HUES64 (cell line): ENCODE results near the gene IL22.

Experiments
- H3K27ac ChIP-seq: 2 replicates; pipeline ENCODE4 v1.7.0; 2013; ENCODE audit warnings: low read depth, low read length, inconsistent platforms
- H3K27me3 ChIP-seq: 2 replicates; pipeline ENCODE4 v1.6.1; 2013; ENCODE audit warnings: mild to moderate bottlenecking, low read length; ENCODE audit not compliant: insufficient read depth
- H3K36me3 ChIP-seq: 2 replicates; pipeline ENCODE4 v1.6.1; 2013; ENCODE audit warnings: mild to moderate bottlenecking, low read length; ENCODE audit not compliant: insufficient read depth
- H3K4me1 ChIP-seq: 2 replicates; pipeline ENCODE4 v1.6.1; 2013; ENCODE audit warnings: mild to moderate bottlenecking, low read length, moderate library complexity; ENCODE audit not compliant: insufficient read depth
- H3K4me3 ChIP-seq: 2 replicates; pipeline ENCODE4 v1.5.1; 2013; ENCODE audit warnings: mild to moderate bottlenecking, low read length, moderate library complexity
- H3K9ac ChIP-seq: 2 replicates; pipeline ENCODE4 v1.6.1; 2013; ENCODE audit warnings: mild to moderate bottlenecking, low read depth, low read length
- H3K9me3 ChIP-seq: 2 replicates; pipeline ENCODE4 v1.6.1; 2013; ENCODE audit warnings: low read depth, low read length; ENCODE audit not compliant: insufficient read depth
- WGBS: fragments of 150-250, 120-280 bp; methylation state at CpG from one replicate; pipeline ENCODE4 v1.1.7; 2013; ENCODE audit warnings: missing lambda C conversion rate; 5-methylcytosine and 5-hydroxymethylcytosine counted together

Gene IL22

GRCh38 chr12:68281322-68282077 lies 28.1 kb upstream of the IL22 start:
- Histone ChIP-seq H3K9ac (no peak overlapping the region), H3K27me3 (no peaks in the 10 kb centered on the region), H3K4me1 (peaks cover 11% of the 10 kb centered on the region), H3K36me3 (no peaks in the 10 kb centered on the region), H3K4me3 (no peak overlapping the region), H3K9me3 (no peaks in the 10 kb centered on the region), H3K27ac (no peak overlapping the region)
- WGBS, result 94% methylated on average over 4 of the region's 4 CpGs

- H3K4me1 ChIP-seq, result peaks cover 11% of the 10 kb centered on the region
- no peaks in the 10 kb centered on the region for H3K9me3 ChIP-seq
- 100% methylated on average over 2 of the region's 2 CpGs for WGBS
- H3K36me3 ChIP-seq, result no peaks in the 10 kb centered on the region
- no peak overlapping the region for H3K4me3 ChIP-seq
- no peaks in the 10 kb centered on the region for H3K27me3 ChIP-seq
- H3K27ac ChIP-seq, result no peak overlapping the region
- H3K9ac ChIP-seq, result no peak overlapping the region
Observed at GRCh38 chr12:68280240-68280639, 26.8 kb upstream of the IL22 start.

- Histone ChIP-seq H3K9ac (no peak overlapping the region), H3K4me3 (no peak overlapping the region), H3K9me3 (no peaks in the 10 kb centered on the region), H3K27me3 (no peaks in the 10 kb centered on the region), H3K27ac (no peak overlapping the region), H3K36me3 (no peaks in the 10 kb centered on the region), H3K4me1 (peaks cover 11% of the 10 kb centered on the region)
- WGBS, result 94% methylated on average over 5 of the region's 5 CpGs
Observed at GRCh38 chr12:68279227-68280054, 26.0 kb upstream of the IL22 start.

- no peak overlapping the region for H3K9ac ChIP-seq
- H3K9me3 ChIP-seq, result no peaks in the 10 kb centered on the region
- H3K27ac ChIP-seq, result no peak overlapping the region
- peaks cover 11% of the 10 kb centered on the region for H3K4me1 ChIP-seq
- no peak overlapping the region for H3K4me3 ChIP-seq
- H3K36me3 ChIP-seq, result no peaks in the 10 kb centered on the region
- H3K27me3 ChIP-seq, result no peaks in the 10 kb centered on the region
- WGBS, result 94% methylated on average over 6 of the region's 6 CpGs
Observed at GRCh38 chr12:68276402-68276930, 23.1 kb upstream of the IL22 start.

GRCh38 chr12:68272732-68273131 lies 19.3 kb upstream of the IL22 start:
- H3K9me3 ChIP-seq, result no peaks in the 10 kb centered on the region
- H3K27ac ChIP-seq, result no peak overlapping the region
- H3K4me3 ChIP-seq, result no peak overlapping the region
- peaks cover 5% of the 10 kb centered on the region for H3K4me1 ChIP-seq
- no peaks in the 10 kb centered on the region for H3K27me3 ChIP-seq
- H3K36me3 ChIP-seq, result no peaks in the 10 kb centered on the region
- no peak overlapping the region for H3K9ac ChIP-seq

GRCh38 chr12:68271346-68271745 lies 17.9 kb upstream of the IL22 start:
- Histone ChIP-seq H3K27ac (no peak overlapping the region), H3K27me3 (no peaks in the 10 kb centered on the region), H3K9ac (no peak overlapping the region), H3K4me1 (no peaks in the 10 kb centered on the region), H3K9me3 (no peaks in the 10 kb centered on the region), H3K4me3 (no peak overlapping the region), H3K36me3 (no peaks in the 10 kb centered on the region)
- WGBS, result 91% methylated on average over 8 of the region's 8 CpGs

GRCh38 chr12:68270358-68270757 lies 17.0 kb upstream of the IL22 start:
- Histone ChIP-seq H3K36me3 (no peaks in the 10 kb centered on the region), H3K27ac (no peak overlapping the region), H3K4me1 (no peaks in the 10 kb centered on the region), H3K27me3 (no peaks in the 10 kb centered on the region), H3K4me3 (no peak overlapping the region), H3K9ac (no peak overlapping the region), H3K9me3 (no peaks in the 10 kb centered on the region)
- WGBS, result 95% methylated on average over 3 of the region's 3 CpGs

GRCh38 chr12:68269779-68270178 lies 16.4 kb upstream of the IL22 start:
- 92% methylated on average over 2 of the region's 2 CpGs for WGBS
- H3K36me3 ChIP-seq, result no peaks in the 10 kb centered on the region
- no peaks in the 10 kb centered on the region for H3K4me1 ChIP-seq
- H3K9ac ChIP-seq, result no peak overlapping the region
- H3K9me3 ChIP-seq, result no peaks in the 10 kb centered on the region
- no peak overlapping the region for H3K27ac ChIP-seq
- no peak overlapping the region for H3K4me3 ChIP-seq
- no peaks in the 10 kb centered on the region for H3K27me3 ChIP-seq

GRCh38 chr12:68268967-68269366 lies 15.6 kb upstream of the IL22 start:
- Histone ChIP-seq H3K9me3 (no peaks in the 10 kb centered on the region), H3K4me1 (no peaks in the 10 kb centered on the region), H3K4me3 (no peak overlapping the region), H3K36me3 (no peaks in the 10 kb centered on the region), H3K27me3 (no peaks in the 10 kb centered on the region), H3K27ac (no peak overlapping the region), H3K9ac (no peak overlapping the region)

GRCh38 chr12:68267892-68268396 lies 14.5 kb upstream of the IL22 start:
- Histone ChIP-seq H3K36me3 (no peaks in the 10 kb centered on the region), H3K27me3 (no peaks in the 10 kb centered on the region), H3K9ac (no peak overlapping the region), H3K9me3 (no peaks in the 10 kb centered on the region), H3K4me3 (no peak overlapping the region), H3K4me1 (no peaks in the 10 kb centered on the region), H3K27ac (no peak overlapping the region)
- WGBS, result 91% methylated on average over 6 of the region's 6 CpGs

- Histone ChIP-seq H3K4me3 (no peak overlapping the region), H3K36me3 (no peaks in the 10 kb centered on the region), H3K9me3 (no peaks in the 10 kb centered on the region), H3K4me1 (no peaks in the 10 kb centered on the region), H3K9ac (no peak overlapping the region), H3K27me3 (no peaks in the 10 kb centered on the region), H3K27ac (no peak overlapping the region)
- WGBS, result 98% methylated on average over 2 of the region's 2 CpGs
Observed at GRCh38 chr12:68264857-68265256, 11.5 kb upstream of the IL22 start.
